Measurements from ENCODE around the gene LRRC8D. TPM values are rescaled to one million over a fixed set of nuclear protein-coding genes. Genes with fewer than 3 reads are reported as not detected.

Gene LRRC8D
- total RNA-seq, 4 donors from 2014 or later: 28.9 to 113 (median 58.8) TPM

DNA sequence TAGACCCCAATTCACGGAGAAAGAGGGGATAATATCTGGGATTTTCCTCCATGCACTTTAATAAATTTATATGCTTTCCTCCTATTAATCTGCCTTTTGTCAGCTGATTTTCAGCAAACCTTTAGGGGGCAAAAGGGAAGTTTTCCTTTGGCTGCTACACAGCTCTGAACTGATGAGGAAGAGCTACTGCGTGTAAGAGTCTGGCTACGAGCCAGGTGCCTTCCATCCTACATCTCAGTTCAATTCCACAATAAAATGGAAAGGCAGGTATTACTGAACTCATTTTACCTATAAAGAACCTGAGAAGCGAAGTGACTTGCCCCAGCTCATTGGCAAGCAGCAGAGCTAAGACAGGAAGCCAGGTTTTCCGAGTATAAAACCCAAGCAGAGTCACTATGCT lies 145.8 kb downstream of the LRRC8D start:
- Histone ChIP-seq H3K36me3 (no peaks in the 10 kb centered on the region), H3K4me3 (no peak overlapping the region), H3K9me3 (no peaks in the 10 kb centered on the region), H3K27ac (no peak overlapping the region), H3K4me1 (no peaks in the 10 kb centered on the region), H3K27me3 (no peaks in the 10 kb centered on the region)
- DNase-seq: no peak
- TF ChIP-seq, protein P1, sequence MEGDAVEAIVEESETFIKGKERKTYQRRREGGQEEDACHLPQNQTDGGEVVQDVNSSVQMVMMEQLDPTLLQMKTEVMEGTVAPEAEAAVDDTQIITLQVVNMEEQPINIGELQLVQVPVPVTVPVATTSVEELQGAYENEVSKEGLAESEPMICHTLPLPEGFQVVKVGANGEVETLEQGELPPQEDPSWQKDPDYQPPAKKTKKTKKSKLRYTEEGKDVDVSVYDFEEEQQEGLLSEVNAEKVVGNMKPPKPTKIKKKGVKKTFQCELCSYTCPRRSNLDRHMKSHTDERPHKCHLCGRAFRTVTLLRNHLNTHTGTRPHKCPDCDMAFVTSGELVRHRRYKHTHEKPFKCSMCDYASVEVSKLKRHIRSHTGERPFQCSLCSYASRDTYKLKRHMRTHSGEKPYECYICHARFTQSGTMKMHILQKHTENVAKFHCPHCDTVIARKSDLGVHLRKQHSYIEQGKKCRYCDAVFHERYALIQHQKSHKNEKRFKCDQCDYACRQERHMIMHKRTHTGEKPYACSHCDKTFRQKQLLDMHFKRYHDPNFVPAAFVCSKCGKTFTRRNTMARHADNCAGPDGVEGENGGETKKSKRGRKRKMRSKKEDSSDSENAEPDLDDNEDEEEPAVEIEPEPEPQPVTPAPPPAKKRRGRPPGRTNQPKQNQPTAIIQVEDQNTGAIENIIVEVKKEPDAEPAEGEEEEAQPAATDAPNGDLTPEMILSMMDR (IDR thresholded peaks at IDR 0.05): no peak

DNA sequence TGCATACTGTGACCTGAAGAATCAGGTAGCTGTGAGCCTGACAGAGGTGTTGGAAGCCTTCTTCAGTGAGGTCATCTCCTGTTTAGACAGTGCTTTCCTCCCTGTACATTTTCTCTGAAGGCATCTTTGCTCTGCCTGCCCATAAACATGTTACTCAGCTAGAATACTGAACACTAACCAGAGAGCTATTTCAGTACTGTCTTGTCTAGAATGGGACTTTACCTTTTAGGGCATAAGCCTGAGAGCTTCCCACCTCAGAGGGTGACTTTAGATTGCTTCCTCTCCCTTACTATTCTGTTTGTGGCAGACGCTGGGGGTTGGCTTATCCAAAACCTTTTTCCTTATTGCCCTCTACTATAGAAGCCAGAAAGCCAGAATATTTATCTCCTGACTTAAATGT lies 150.8 kb downstream of the LRRC8D start:
- Histone ChIP-seq H3K9me3 (no peaks in the 10 kb centered on the region), H3K36me3 (no peaks in the 10 kb centered on the region), H3K4me3 (no peak overlapping the region), H3K27me3 (no peaks in the 10 kb centered on the region), H3K27ac (no peak overlapping the region), H3K4me1 (no peaks in the 10 kb centered on the region)
- TF ChIP-seq, protein P1 (IDR thresholded peaks at IDR 0.05): no peak
- no peak for TF ChIP-seq POLR2A (IDR thresholded peaks at IDR 0.05)
- no peak for DNase-seq

- no peak overlapping the region for H3K27ac ChIP-seq
- TF ChIP-seq POLR2A (IDR thresholded peaks at IDR 0.05): no peak
- TF ChIP-seq, protein P1 (IDR thresholded peaks at IDR 0.05): no peak
- no peak for DNase-seq
- no peaks in the 10 kb centered on the region for H3K4me1 ChIP-seq
- no peak overlapping the region for H3K4me3 ChIP-seq
- no peaks in the 10 kb centered on the region for H3K9me3 ChIP-seq
- H3K36me3 ChIP-seq: no peaks in the 10 kb centered on the region
- H3K27me3 ChIP-seq: no peaks in the 10 kb centered on the region
These were observed 151.2 kb downstream of the LRRC8D start for GRCh38 chr1:89972024-89972423.

- Histone ChIP-seq H3K9me3 (no peaks in the 10 kb centered on the region), H3K4me1 (no peaks in the 10 kb centered on the region), H3K27me3 (no peaks in the 10 kb centered on the region), H3K4me3 (no peak overlapping the region), H3K27ac (no peak overlapping the region), H3K36me3 (no peaks in the 10 kb centered on the region)
- TF ChIP-seq, protein P1 (IDR thresholded peaks at IDR 0.05): no peak
- no peak for TF ChIP-seq POLR2A (IDR thresholded peaks at IDR 0.05)
- no peak for DNase-seq
These were observed 152.8 kb downstream of the LRRC8D start for GRCh38 chr1:89973471-89974127.

GRCh38 chr1:89974256-89974655 lies 153.4 kb downstream of the LRRC8D start:
- Histone ChIP-seq H3K36me3 (no peaks in the 10 kb centered on the region), H3K9me3 (no peaks in the 10 kb centered on the region), H3K4me1 (no peaks in the 10 kb centered on the region), H3K27me3 (no peaks in the 10 kb centered on the region), H3K4me3 (no peak overlapping the region), H3K27ac (no peak overlapping the region)
- no peak for DNase-seq
- no peak for TF ChIP-seq POLR2A (IDR thresholded peaks at IDR 0.05)
- TF ChIP-seq, protein P1 (IDR thresholded peaks at IDR 0.05): no peak
